GM19025 (cell line): ENCODE measurements around the gene PCBP3.
"Not testable (repeated sequence)": the region's sequence is repeated elsewhere in the genome, so short reads cannot be mapped to it uniquely, and the experiment has no call there.

Experiments
- ATAC-seq: cut with Tn5 transposase; IDR thresholded peaks from one replicate; pipeline ENCODE4 v1.9.1; 2021; ENCODE audit warnings: mild to moderate bottlenecking, low read depth, moderate library complexity; ENCODE audit not compliant: unreplicated experiment

The PCBP3 gene

DNA sequence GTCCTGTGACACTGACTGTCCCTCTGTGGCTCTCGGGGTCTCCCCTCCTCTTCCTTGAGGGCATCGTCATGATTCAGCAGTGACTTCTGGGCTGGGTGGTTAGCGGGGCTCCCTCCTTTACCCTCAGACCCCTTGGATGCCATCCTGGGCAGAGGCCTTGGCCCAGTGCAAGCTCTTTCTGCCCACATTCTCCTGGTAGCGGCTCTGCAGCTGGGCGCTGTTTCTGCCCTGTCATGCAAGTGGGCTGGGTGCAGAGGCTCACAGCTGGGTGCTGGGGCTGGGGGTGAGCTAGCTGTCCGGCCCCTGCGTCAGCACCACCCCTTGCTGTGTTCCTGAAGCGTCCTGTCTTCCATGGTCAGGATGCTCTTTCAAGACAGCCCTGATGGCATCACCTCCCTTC, 158.5 kb downstream of the PCBP3 start:
- no peak for ATAC-seq

- ATAC-seq: no peak
These were observed 158.9 kb downstream of the PCBP3 start for GRCh38 chr21:45802425-45802824.

DNA sequence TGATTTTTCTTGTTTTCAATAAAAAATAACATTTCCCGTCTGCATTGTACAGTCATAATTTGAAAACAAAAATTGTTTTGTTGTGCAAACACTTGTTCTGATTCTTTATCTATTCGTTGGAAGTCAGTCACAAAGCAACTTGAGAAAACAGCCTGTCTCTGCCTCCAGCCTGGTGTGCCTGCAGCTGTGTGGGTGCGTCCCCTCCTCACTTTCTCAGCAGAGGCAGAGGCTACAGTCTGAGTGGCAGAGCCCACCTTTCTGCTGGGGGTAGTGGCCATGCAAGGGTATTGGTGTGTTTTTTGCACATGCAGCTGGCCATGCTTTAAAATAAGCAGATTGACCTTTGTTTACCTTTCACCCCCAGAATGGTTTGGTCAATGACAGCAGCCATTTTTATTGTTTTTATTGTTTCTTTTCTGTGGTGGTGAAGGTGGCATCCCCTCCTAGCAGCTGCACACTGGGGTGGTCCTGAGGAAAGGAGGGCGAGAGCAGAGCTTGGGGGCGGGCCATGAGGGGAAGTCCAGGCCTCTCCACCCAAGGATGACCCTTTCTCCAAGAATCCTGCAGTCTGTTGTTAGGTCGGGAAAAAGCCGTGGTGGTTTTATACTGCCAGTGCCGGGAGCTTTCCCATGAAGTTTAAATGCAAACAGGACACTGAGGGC, 159.6 kb downstream of the PCBP3 start:
- no peak for ATAC-seq

DNA sequence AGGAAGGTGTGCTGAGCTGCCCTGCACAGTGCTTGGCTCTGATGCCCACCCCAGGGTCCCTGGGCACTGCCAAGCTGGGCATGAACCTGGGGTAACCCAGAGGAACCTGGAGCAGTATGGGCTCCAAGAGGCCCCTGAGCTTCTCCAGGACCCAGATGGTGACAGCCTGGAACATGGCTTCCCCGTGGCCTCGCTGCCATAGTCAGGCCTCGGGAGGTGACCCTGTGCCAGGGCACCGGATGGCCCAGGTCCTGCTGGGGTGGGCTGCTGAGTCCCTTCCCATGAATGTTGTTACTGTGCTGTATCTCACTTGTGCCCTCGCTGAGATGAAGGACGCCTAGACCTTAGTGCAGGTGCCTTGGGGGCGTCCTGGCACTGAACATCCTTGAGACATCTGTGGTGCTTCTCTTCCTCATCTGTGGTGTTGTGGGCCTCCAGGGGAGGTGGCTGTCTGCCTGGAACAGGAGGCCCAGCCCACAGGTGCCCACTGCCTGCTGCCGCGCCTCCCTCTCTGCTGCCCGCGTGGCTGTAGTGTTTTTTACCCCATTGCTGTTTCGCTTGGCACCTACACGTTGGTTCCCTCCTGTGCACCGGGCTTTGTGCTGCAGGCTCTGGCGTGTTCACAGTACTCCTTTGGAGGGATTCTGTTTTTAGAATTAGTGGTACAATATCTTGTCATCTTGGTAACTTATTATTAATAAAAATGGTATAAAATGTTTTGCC, 160.3 kb downstream of the PCBP3 start:
- no peak for ATAC-seq

- no peak for ATAC-seq
These were observed 161.3 kb downstream of the PCBP3 start for GRCh38 chr21:45804809-45805313.

DNA sequence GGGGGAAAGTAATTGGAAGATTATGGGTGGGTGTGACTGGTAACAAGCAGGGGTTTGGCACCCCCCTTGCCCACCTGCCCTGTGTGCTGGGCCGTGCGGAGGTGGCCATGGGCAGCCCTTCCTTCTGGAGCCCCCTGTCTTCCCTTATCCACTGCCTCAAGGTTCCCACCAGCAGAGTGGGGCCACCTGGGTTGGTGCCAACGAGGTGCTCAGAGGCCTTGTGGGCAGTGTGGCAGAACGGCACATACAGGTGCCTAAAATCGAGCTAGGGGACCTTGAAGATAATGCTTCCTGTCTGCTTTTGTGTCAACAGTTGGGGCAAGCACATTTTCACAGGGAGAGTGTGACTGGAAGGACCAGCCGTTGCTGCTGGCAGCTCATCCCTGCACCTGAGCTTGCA, 161.8 kb downstream of the PCBP3 start:
- no peak for ATAC-seq

GRCh38 chr21:45806042-45806441, 162.5 kb downstream of the PCBP3 start:
- ATAC-seq: no peak

- ATAC-seq: not testable (repeated sequence)
These were observed 165.1 kb downstream of the PCBP3 start for GRCh38 chr21:45808663-45809062.

GRCh38 chr21:45809421-45809820, 165.9 kb downstream of the PCBP3 start:
- ATAC-seq: no peak

- ATAC-seq: no peak
These were observed 167.6 kb downstream of the PCBP3 start for GRCh38 chr21:45811136-45811535.

DNA sequence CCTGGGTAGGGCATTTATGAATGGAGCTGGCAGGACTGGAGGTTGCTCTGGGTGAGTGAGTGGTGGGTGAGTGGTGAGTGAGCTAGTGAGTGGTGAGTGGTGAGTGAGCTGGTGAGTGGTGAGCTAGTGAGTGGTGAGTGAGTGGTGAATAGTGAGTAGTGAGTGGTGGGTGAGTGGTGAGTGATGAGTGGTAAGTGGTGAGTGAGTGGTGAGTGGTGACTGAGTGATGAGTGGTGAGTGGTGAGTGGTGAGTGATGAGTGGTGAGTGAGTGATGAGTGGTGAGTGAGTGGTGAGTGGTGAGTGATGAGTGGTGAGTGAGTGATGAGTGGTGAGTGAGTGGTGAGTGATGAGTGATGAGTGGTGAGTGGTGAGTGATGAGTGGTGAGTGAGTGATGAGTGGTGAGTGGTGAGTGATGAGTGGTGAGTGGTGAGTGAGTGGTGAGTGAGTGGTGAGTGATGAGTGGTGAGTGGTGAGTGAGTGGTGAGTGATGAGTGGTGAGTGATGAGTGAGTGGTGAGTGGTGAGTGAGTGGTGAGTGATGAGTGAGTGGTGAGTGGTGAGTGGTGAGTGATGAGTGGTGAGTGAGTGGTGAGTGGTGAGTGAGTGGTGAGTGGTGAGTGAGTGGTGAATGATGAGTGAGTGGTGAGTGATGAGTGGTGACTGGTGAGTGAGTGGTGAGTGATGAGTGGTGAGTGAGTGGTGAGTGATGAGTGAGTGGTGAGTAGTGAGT, 170.8 kb downstream of the PCBP3 start:
- ATAC-seq: not testable (repeated sequence)

DNA sequence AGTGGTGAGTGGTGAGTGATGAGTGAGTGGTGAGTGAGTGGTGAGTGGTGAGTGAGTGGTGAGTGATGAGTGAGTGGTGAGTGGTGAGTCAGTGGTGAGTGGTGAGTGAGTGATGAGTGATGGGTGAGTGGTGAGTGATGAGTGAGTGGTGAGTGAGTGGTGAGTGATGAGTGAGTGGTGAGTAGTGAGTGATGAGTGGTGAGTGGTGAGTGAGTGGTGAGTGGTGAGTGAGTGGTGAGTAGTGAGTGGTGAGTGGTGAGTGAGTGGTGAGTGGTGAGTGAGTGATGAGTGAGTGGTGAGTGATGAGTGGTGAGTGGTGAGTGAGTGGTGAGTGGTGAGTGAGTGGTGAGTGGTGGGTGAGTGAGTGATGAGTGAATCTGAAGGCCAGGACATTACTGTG, 172.3 kb downstream of the PCBP3 start:
- ATAC-seq: not testable (repeated sequence)

DNA sequence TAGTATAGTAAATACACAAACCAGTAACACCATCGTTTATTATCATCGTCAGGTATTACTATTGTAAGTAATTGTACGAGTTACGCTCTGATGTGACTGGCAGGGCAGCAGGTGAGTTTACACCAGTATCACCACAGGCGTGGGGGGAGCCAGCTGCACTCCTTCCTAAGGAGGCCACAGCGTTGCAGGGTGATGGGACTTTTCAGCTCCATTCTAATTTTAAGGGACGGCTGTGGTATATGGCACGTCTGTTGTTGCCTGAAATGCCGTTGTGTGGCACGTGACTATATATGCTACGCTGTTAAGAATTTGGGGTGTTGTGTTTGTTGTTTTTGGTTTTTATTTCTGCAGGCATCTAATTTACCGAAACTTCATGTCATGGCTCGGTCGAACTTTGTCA, 173.3 kb downstream of the PCBP3 start:
- no peak for ATAC-seq

- no peak for ATAC-seq
These were observed 173.8 kb downstream of the PCBP3 start for GRCh38 chr21:45817345-45817744.

GRCh38 chr21:45818276-45818903, 174.9 kb downstream of the PCBP3 start:
- ATAC-seq: no peak

DNA sequence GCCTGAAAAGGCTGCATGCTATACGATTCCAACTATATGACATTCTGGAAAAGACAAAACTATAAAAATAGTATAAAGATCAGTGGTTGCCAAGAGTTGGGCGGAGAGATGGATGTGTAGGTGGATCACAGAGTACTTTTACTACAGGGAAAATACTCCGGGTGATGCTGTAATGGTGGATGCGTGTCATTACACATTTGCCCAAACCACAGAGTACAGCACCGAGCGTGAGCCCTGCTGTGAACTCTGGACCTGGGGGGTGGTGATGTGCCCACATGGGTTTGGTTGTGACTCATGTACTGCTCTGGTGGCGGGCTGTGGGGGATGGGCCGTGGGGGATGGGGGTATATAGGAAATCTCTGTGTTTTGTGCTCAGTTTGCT, 175.4 kb downstream of the PCBP3 start:
- no peak for ATAC-seq

DNA sequence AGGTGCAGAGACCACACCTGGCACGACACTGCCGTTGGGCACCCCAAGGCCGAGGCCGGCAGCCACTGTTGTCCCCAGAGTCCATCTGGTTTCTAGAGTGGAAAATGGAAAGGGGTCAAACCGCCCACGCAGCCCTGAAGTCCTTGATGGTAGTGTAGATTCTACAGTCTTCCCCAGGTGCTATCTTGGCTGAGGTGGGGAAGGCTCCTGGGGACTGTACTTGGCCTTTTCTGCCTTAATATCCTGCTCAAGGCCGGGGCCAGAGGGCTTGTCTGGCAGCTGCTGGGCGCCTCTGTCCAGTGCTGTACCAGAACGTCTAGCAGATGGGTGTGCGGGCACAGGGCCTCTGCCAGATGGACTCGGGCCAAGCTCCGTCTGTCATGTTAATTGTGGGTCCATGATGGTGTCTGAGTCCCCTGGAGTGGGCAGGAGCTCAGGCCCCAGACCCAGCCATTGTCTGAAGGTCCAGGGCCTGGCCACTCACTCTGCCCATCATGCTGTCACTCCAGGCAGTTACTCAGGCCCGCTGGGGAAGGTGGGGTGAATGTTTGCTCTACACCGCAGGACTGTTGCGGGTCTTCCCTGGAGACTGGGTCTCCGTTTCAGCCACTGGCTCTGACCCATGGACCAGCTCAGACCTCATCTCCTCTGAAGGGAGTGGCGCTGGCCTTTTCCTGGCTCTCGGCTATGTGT, 176.1 kb downstream of the PCBP3 start:
- no peak for ATAC-seq

- no peak for ATAC-seq
These were observed 176.9 kb downstream of the PCBP3 start for GRCh38 chr21:45820171-45821091.

DNA sequence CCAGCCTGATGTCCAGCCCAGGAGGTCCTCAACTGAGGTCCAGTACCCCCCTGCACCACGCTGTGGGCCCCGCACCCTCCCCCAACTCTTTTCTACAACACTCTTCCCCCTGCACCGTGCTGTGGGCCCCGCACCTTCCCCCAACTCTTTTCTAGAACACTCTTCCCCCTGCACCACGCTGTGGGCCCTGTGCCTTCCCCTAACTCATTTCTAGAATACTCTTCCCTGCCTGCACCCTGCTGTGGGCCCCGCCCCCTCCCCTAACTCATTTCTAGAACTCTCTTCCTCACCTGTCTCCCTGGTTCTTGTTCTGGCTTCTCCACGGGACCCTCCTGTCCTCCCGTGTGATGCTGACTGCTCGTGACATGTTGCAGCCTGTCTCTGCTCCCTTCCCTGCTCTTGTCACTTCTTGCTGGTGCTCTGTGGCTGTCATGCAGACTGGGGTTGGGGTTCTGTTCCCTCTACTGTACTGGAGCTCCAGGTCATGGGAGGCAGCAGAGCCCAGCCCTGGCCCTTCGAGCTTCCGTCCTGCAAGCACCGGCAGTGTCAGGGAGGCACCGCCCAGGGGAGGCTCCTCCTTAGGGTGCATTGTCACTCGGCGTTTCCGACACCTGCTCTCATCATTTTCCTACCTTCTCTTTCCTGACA, 177.9 kb downstream of the PCBP3 start:
- ATAC-seq: no peak
